ENCODE measurements around the gene JAML.

JAML gene

GRCh38 chr11:118224511-118225188, at the start of gene JAML:
Gene JAML (minus strand): TSS chr11:118225011. CDS start chr11:118214866, 10,145 bp downstream.
- no peaks in the 10 kb centered on the region for H3K9me3 ChIP-seq (ENCODE audit: low read length)
- no peak within 1 kb of the TSS for H2AFZ ChIP-seq (ENCODE audit: low read length)
- H3K4me3 ChIP-seq (ENCODE audit: low read depth, low read length, poor library complexity, severe bottlenecking), result peak within 1 kb of the TSS; percentile 59
- H3K79me2 ChIP-seq (ENCODE audit: insufficient read depth, low read length), result no peaks in the 10 kb centered on the region
- peaks cover 69% of the 10 kb centered on the region for H3K4me1 ChIP-seq (ENCODE audit: insufficient read depth, low read length, severe bottlenecking)
- H3K27ac ChIP-seq (ENCODE audit: low read depth, low read length, poor library complexity, severe bottlenecking), result peak within 1 kb of the TSS; percentile 95
- H4K20me1 ChIP-seq (ENCODE audit: insufficient read depth, low read length), result no peaks in the 10 kb centered on the region
- no peaks in the 10 kb centered on the region for H3K27me3 ChIP-seq (ENCODE audit: insufficient read depth, low read length)
- no peaks in the 10 kb centered on the region; the same call in none of the 2 replicates for H3K36me3 ChIP-seq (ENCODE audit: insufficient read depth, low read length)
- peak within 1 kb of the TSS; percentile 83 for H3K4me2 ChIP-seq (ENCODE audit: low read length)
- peaks cover 5% of the 10 kb centered on the region; the same call in 1 of the 2 replicates for H3F3A ChIP-seq (ENCODE audit: insufficient read depth, low read length)
- peak within 1 kb of the TSS; percentile 71 for H3K9ac ChIP-seq (ENCODE audit: low read length)
- TF ChIP-seq CTCF (IDR thresholded peaks at IDR 0.05; ENCODE audit: low read length) (no peak), EZH2 (IDR thresholded peaks at IDR 0.05; ENCODE audit: borderline replicate concordance, low read length) (no peak)
- H3K9me2 ChIP-seq (ENCODE audit: low read depth, low read length), result no peaks in the 10 kb centered on the region

DNA sequence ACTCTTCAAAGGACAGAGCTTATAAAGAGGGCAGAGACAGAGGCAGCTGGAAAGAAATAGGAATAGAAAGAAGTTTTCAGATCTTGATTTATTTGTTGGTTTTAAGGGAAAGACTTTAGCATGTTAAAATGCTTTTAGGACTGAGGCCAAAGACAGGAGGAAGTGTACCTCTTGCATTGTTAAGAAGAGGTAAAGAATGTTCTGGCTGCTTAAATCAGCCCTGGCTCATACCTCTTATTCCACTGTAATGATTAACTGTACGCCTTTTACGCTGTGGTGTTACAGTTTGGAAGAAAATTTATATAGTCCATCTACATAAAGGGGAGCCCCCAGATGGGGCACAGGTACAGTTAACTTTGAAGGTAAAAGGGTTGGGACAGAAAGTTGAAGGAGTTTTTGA, 49.4 kb upstream of the JAML start:
- H3K4me1 ChIP-seq (ENCODE audit: insufficient read depth, low read length, severe bottlenecking), result no peaks in the 10 kb centered on the region
- TF ChIP-seq EZH2 (IDR thresholded peaks at IDR 0.05; ENCODE audit: borderline replicate concordance, low read length) (no peak), CTCF (IDR thresholded peaks at IDR 0.05; ENCODE audit: low read length) (no peak)
- no peaks in the 10 kb centered on the region for H4K20me1 ChIP-seq (ENCODE audit: insufficient read depth, low read length)
- no peaks in the 10 kb centered on the region for H3K27me3 ChIP-seq (ENCODE audit: insufficient read depth, low read length)
- no peaks in the 10 kb centered on the region for H3K9me3 ChIP-seq (ENCODE audit: low read length)
- H3K9me2 ChIP-seq (ENCODE audit: low read depth, low read length), result no peaks in the 10 kb centered on the region
- no peak overlapping the region for H2AFZ ChIP-seq (ENCODE audit: low read length)
- no peak overlapping the region for H3K9ac ChIP-seq (ENCODE audit: low read length)
- no peak overlapping the region for H3K4me2 ChIP-seq (ENCODE audit: low read length)
- H3K27ac ChIP-seq (ENCODE audit: low read depth, low read length, poor library complexity, severe bottlenecking), result no peak overlapping the region
- H3K36me3 ChIP-seq (ENCODE audit: insufficient read depth, low read length), result no peaks in the 10 kb centered on the region
- no peaks in the 10 kb centered on the region for H3F3A ChIP-seq (ENCODE audit: insufficient read depth, low read length)
- H3K79me2 ChIP-seq (ENCODE audit: insufficient read depth, low read length), result no peaks in the 10 kb centered on the region
- no peak overlapping the region for H3K4me3 ChIP-seq (ENCODE audit: low read depth, low read length, poor library complexity, severe bottlenecking)

DNA sequence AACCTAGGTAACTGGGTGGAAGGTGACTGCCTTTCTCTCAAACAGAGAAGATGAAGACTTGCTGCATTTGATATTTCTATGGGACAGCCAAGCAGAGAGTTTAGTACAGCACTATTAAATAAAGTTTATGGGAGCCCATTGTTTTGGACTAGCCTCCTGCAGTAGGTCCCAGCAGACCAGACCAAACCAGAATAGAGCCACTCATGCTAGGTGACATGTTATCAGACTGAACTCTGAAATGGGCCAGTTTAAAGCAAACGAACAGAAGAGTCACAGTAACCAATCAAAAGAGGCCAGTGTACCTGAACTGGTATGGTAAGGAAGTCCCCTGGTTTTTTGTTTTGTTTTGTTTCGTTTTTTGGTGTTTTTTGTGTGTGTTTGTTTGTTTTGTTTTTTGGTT, 47.2 kb upstream of the JAML start:
- H2AFZ ChIP-seq (ENCODE audit: low read length), result no peak overlapping the region
- no peaks in the 10 kb centered on the region for H4K20me1 ChIP-seq (ENCODE audit: insufficient read depth, low read length)
- H3K79me2 ChIP-seq (ENCODE audit: insufficient read depth, low read length), result no peaks in the 10 kb centered on the region
- H3K27me3 ChIP-seq (ENCODE audit: insufficient read depth, low read length), result no peaks in the 10 kb centered on the region
- no peak overlapping the region for H3K9ac ChIP-seq (ENCODE audit: low read length)
- H3K4me1 ChIP-seq (ENCODE audit: insufficient read depth, low read length, severe bottlenecking), result no peaks in the 10 kb centered on the region
- no peak overlapping the region for H3K4me2 ChIP-seq (ENCODE audit: low read length)
- no peaks in the 10 kb centered on the region for H3F3A ChIP-seq (ENCODE audit: insufficient read depth, low read length)
- no peaks in the 10 kb centered on the region for H3K9me3 ChIP-seq (ENCODE audit: low read length)
- no peak overlapping the region for H3K4me3 ChIP-seq (ENCODE audit: low read depth, low read length, poor library complexity, severe bottlenecking)
- no peak overlapping the region for H3K27ac ChIP-seq (ENCODE audit: low read depth, low read length, poor library complexity, severe bottlenecking)
- TF ChIP-seq CTCF (IDR thresholded peaks at IDR 0.05; ENCODE audit: low read length), result no peak
- H3K36me3 ChIP-seq (ENCODE audit: insufficient read depth, low read length), result no peaks in the 10 kb centered on the region
- no peaks in the 10 kb centered on the region for H3K9me2 ChIP-seq (ENCODE audit: low read depth, low read length)

All from OCI-LY1 (cell line).